Neural progenitor cell (in vitro differentiated cells): ENCODE measurements around the gene PPP1R9B. TPM values are rescaled to one million over a fixed set of nuclear protein-coding genes. Genes with fewer than 3 reads are reported as not detected.

ENCODE experiments used
- DNase-seq: peaks from one replicate; pipeline ENCODE4 v3.0.0-alpha.2; 2016; ENCODE audit warnings: low spot score
- H2AFZ ChIP-seq: fragments of 200-600 bp; sonication (generic); replicated peaks from 2 replicates; pipeline ENCODE4 v1.6.1; 2016; ENCODE audit warnings: antibody characterized with exemption
- H3F3A ChIP-seq: fragments of 200-600 bp; sonication (generic); 2 replicates; pipeline ENCODE4 v1.6.1; 2016; ENCODE audit warnings: antibody characterized with exemption, low read depth
- H3K27ac ChIP-seq: fragments of 200-600 bp; sonication (generic); 2 replicates; pipeline ENCODE4 v1.5.1; 2016; ENCODE audit warnings: mild to moderate bottlenecking
- H3K27me3 ChIP-seq: fragments of 200-600 bp; sonication (generic); 2 replicates; pipeline ENCODE4 v1.6.1; 2016; ENCODE audit warnings: mild to moderate bottlenecking, moderate library complexity
- H3K36me3 ChIP-seq: fragments of 200-600 bp; sonication (generic); 2 replicates; pipeline ENCODE4 v1.5.1; 2016
- H3K4me1 ChIP-seq: fragments of 200-600 bp; sonication (generic); 2 replicates; pipeline ENCODE4 v1.6.1; 2016; ENCODE audit warnings: mixed run types
- H3K4me2 ChIP-seq: fragments of 200-600 bp; sonication (generic); 2 replicates; pipeline ENCODE4 v1.6.1; 2016
- H3K4me3 ChIP-seq: fragments of 200-600 bp; sonication (generic); 2 replicates; pipeline ENCODE4 v1.5.1; 2016
- H3K79me2 ChIP-seq: fragments of 200-600 bp; sonication (generic); 2 replicates; pipeline ENCODE4 v1.6.1; 2016; ENCODE audit warnings: low read depth
- H3K9ac ChIP-seq: fragments of 200-600 bp; sonication (generic); 2 replicates; pipeline ENCODE4 v1.6.1; 2016
- H3K9me3 ChIP-seq: fragments of 200-600 bp; sonication (generic); 2 replicates; pipeline ENCODE4 v1.5.1; 2016; ENCODE audit warnings: low read depth
- H4K20me1 ChIP-seq: fragments of 200-600 bp; sonication (generic); 2 replicates; pipeline ENCODE4 v1.6.1; 2016; ENCODE audit warnings: low read depth
- H3K27ac Mint-ChIP-seq: 3 replicates; pipeline ENCODE4 v1.8.0; 2021; ENCODE audit warnings: mixed read lengths
- H3K27me3 Mint-ChIP-seq: 2 replicates; pipeline ENCODE4 v1.8.0; 2022; ENCODE audit warnings: low read depth, mild to moderate bottlenecking, inconsistent platforms, moderate library complexity, mixed read lengths; ENCODE audit not compliant: insufficient read depth
- H3K36me3 Mint-ChIP-seq: 3 replicates; pipeline ENCODE4 v1.8.0; 2021; ENCODE audit warnings: mixed read lengths
- H3K4me1 Mint-ChIP-seq: 3 replicates; pipeline ENCODE4 v1.8.0; 2021; ENCODE audit warnings: mixed read lengths
- H3K4me3 Mint-ChIP-seq: 3 replicates; pipeline ENCODE4 v1.8.0; 2021; ENCODE audit warnings: mild to moderate bottlenecking, moderate library complexity, mixed read lengths
- H3K9me3 Mint-ChIP-seq: 3 replicates; pipeline ENCODE4 v1.8.0; 2020; ENCODE audit warnings: mixed read lengths
- EZH2 ChIP-seq: fragments of 200-600 bp; sonication (generic); IDR thresholded peaks from 2 replicates; pipeline ENCODE4 v1.6.1; 2017; ENCODE audit warnings: antibody characterized with exemption, mild to moderate bottlenecking, moderate library complexity
- EZH2phosphoT487 ChIP-seq: fragments of 200-600 bp; sonication (generic); IDR thresholded peaks from 2 replicates; pipeline ENCODE4 v1.6.1; 2017; ENCODE audit warnings: antibody characterized with exemption
- total RNA-seq: library from RNA; depleted of rRNA; stranded (reverse); fragments of >200 nt; gene quantifications from 2 replicates; pipeline ENCODE4 v1.2.3, GENCODE V29; 2015; ENCODE audit warnings: low replicate concordance
- TF ChIP-seq, protein P1 (sequence below): fragments of 200-600 bp; sonication (generic); IDR thresholded peaks from 2 replicates; pipeline ENCODE4 v1.5.1; 2017; ENCODE audit warnings: antibody characterized with exemption, mild to moderate bottlenecking

PPP1R9B gene
- total RNA-seq, 1 donor from 2014 or later: 12.0 TPM

DNA sequence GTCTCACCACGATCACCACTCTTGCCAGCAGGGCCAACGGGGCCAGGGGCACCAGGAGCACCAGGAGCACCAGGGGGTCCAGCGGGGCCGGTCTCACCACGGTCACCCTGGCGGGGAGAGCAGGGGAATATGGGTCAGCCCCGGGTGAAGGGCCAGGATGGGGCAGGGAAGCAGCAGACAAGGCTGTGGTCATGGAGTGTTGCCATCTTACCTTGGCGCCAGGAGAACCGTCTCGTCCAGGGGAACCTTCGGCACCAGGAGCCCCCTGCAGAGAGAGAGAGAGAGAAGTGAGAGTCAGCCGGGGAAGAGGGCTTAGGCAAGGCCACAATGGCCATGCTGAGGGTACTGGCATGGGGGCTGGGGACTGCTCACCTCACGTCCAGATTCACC lies 38.0 kb upstream of the PPP1R9B start:
- Mint-ChIP-seq H3K9me3 (no peaks in the 10 kb centered on the region), H3K4me1 (peaks cover 18% of the 10 kb centered on the region), H3K4me3 (no peak overlapping the region), H3K36me3 (peaks cover 6% of the 10 kb centered on the region), H3K27me3 (peaks cover 12% of the 10 kb centered on the region), H3K27ac (peak overlapping the region; percentile 21)
- H3K4me3 ChIP-seq: no peak overlapping the region
- H4K20me1 ChIP-seq: no peaks in the 10 kb centered on the region
- no peak overlapping the region for H2AFZ ChIP-seq
- H3F3A ChIP-seq: no peaks in the 10 kb centered on the region
- H3K79me2 ChIP-seq: no peaks in the 10 kb centered on the region
- no peaks in the 10 kb centered on the region for H3K27me3 ChIP-seq
- no peak overlapping the region for H3K4me2 ChIP-seq
- H3K9me3 ChIP-seq: no peaks in the 10 kb centered on the region
- DNase-seq: no peak
- H3K4me1 ChIP-seq: peaks cover 17% of the 10 kb centered on the region
- no peak overlapping the region for H3K27ac ChIP-seq
- TF ChIP-seq EZH2: no peak
- TF ChIP-seq, protein P1, sequence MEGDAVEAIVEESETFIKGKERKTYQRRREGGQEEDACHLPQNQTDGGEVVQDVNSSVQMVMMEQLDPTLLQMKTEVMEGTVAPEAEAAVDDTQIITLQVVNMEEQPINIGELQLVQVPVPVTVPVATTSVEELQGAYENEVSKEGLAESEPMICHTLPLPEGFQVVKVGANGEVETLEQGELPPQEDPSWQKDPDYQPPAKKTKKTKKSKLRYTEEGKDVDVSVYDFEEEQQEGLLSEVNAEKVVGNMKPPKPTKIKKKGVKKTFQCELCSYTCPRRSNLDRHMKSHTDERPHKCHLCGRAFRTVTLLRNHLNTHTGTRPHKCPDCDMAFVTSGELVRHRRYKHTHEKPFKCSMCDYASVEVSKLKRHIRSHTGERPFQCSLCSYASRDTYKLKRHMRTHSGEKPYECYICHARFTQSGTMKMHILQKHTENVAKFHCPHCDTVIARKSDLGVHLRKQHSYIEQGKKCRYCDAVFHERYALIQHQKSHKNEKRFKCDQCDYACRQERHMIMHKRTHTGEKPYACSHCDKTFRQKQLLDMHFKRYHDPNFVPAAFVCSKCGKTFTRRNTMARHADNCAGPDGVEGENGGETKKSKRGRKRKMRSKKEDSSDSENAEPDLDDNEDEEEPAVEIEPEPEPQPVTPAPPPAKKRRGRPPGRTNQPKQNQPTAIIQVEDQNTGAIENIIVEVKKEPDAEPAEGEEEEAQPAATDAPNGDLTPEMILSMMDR: no peak
- TF ChIP-seq EZH2phosphoT487: no peak
- no peak overlapping the region for H3K9ac ChIP-seq
- no peaks in the 10 kb centered on the region for H3K36me3 ChIP-seq

DNA sequence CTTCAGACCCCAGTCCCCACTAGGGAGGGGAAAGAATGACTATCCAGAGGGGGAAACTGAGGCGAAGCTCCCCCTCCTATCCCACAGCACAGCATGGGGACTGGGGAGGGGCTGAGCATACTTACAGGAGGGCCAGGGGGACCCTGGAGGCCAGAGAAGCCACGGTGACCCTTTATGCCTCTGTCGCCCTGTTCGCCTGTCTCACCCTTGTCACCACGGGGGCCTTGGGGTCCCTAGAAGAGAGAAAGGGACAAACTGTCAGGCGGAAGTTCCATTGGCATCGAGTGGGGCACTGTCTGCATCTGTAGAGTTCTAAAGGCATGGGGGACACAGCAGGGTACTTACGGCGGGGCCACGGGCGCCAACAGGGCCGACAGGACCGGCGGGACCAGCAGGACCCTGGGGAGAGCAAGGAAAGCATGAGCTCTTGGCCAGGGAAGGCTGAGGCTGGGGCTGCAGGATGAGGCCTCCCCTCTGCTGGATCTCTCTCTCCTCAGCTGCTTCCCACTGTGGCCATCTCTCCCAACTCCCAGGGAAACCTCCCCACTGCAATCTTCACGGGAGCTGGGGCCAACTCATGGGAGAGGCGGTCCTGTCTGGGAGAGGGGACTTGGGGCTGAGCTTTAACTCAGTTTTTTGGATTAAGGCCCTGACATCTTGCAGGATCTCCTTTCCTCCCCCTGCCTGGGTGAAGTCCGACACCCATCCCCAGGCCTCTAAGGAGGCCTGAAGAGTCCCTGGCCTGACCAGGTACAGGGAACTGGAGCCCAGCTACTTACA lies 37.5 kb upstream of the PPP1R9B start:
- Histone ChIP-seq H3K27ac (no peak overlapping the region), H3K9me3 (no peaks in the 10 kb centered on the region), H3K4me2 (no peak overlapping the region), H3K9ac (no peak overlapping the region), H3K36me3 (no peaks in the 10 kb centered on the region), H3K79me2 (no peaks in the 10 kb centered on the region), H3K4me1 (peaks cover 21% of the 10 kb centered on the region), H4K20me1 (no peaks in the 10 kb centered on the region), H3K27me3 (no peaks in the 10 kb centered on the region), H2AFZ (no peak overlapping the region), H3F3A (no peaks in the 10 kb centered on the region), H3K4me3 (no peak overlapping the region)
- Mint-ChIP-seq H3K36me3 (peaks cover 6% of the 10 kb centered on the region), H3K27ac (no peak overlapping the region), H3K9me3 (no peaks in the 10 kb centered on the region), H3K4me1 (peaks cover 22% of the 10 kb centered on the region), H3K27me3 (peaks cover 9% of the 10 kb centered on the region), H3K4me3 (no peak overlapping the region)
- TF ChIP-seq EZH2: no peak
- DNase-seq: no peak

DNA sequence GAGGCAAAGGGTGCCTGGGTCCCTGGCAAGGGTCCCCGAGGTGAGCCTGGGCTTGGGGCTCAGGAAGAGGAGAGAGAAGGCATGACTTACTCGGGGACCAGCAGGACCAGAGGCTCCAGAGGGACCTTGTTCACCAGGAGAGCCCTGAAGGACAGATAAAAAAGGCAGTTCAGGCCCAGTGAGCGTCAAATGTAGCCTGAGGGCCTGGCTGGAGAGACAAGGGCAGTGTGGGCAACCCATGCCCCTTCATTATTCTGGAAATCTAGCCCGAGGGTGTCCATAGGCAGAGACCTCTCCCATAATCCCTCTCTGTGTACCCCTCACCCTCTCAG lies 36.9 kb upstream of the PPP1R9B start:
- H2AFZ ChIP-seq: no peak overlapping the region
- TF ChIP-seq, protein P1: no peak
- no peak for TF ChIP-seq EZH2
- no peak for TF ChIP-seq EZH2phosphoT487
- H3K4me1 ChIP-seq: peaks cover 21% of the 10 kb centered on the region
- H3F3A ChIP-seq: no peaks in the 10 kb centered on the region
- no peaks in the 10 kb centered on the region for H3K9me3 ChIP-seq
- H3K27ac ChIP-seq: no peak overlapping the region
- no peak overlapping the region for H3K4me2 ChIP-seq
- no peaks in the 10 kb centered on the region for H3K27me3 ChIP-seq
- no peak overlapping the region for H3K4me3 ChIP-seq
- H3K9ac ChIP-seq: no peak overlapping the region
- Mint-ChIP-seq H3K36me3 (peaks cover 6% of the 10 kb centered on the region), H3K27ac (peak overlapping the region; percentile 76), H3K4me3 (no peak overlapping the region), H3K27me3 (peaks cover 9% of the 10 kb centered on the region), H3K9me3 (no peaks in the 10 kb centered on the region), H3K4me1 (peaks cover 25% of the 10 kb centered on the region)
- DNase-seq: no peak
- no peaks in the 10 kb centered on the region for H3K36me3 ChIP-seq
- H3K79me2 ChIP-seq: no peaks in the 10 kb centered on the region
- no peaks in the 10 kb centered on the region for H4K20me1 ChIP-seq

DNA sequence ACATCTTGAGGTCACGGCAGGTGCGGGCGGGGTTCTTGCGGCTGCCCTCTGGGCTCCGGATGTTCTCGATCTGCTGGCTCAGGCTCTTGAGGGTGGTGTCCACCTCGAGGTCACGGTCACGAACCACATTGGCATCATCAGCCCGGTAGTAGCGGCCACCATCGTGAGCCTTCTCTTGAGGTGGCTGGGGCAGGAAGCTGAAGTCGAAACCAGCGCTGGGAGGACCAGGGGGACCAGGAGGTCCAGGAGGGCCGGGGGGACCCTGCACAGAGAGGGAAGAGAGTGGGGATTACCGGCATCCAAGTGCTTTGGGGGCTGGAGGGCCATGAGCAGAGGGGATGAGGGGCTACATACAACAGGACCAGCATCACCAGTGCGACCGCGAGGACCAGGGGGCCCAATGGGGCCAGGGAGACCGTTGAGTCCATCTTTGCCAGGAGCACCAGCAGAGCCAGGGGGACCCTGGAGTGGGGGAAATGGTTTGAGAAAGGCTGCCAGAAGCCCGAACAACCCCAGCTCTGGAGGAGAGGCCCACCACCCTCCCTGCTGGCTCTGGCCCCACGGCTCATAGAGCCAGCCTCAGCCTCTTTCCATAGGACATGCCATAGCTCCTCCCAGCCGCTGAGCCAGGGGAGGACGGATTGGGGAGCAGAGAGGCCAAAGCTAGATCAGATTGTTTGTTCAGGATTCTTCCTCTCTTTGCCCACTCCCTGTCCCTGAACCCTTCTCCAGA lies 36.4 kb upstream of the PPP1R9B start:
- Histone ChIP-seq H3K9ac (no peak overlapping the region), H3K4me1 (peaks cover 21% of the 10 kb centered on the region), H3K36me3 (no peaks in the 10 kb centered on the region), H4K20me1 (no peaks in the 10 kb centered on the region), H3K79me2 (no peaks in the 10 kb centered on the region), H3K27ac (no peak overlapping the region), H3K4me2 (no peak overlapping the region), H3K9me3 (no peaks in the 10 kb centered on the region), H3F3A (no peaks in the 10 kb centered on the region), H2AFZ (no peak overlapping the region), H3K27me3 (no peaks in the 10 kb centered on the region), H3K4me3 (no peak overlapping the region)
- peaks cover 6% of the 10 kb centered on the region for H3K36me3 Mint-ChIP-seq
- H3K27ac Mint-ChIP-seq: peak overlapping the region; percentile 76
- H3K27me3 Mint-ChIP-seq: peaks cover 7% of the 10 kb centered on the region
- peaks cover 27% of the 10 kb centered on the region for H3K4me1 Mint-ChIP-seq
- H3K9me3 Mint-ChIP-seq: no peaks in the 10 kb centered on the region
- DNase-seq: no peak
- TF ChIP-seq, protein P1: no peak
- no peak for TF ChIP-seq EZH2
- TF ChIP-seq EZH2phosphoT487: no peak
- no peak overlapping the region for H3K4me3 Mint-ChIP-seq
